Measurements from ENCODE around the gene CNTNAP4. TPM values are rescaled to one million over a fixed set of nuclear protein-coding genes. Genes with fewer than 3 reads are reported as not detected.

The CNTNAP4 gene
- not detected for polyA plus RNA-seq (2013, experiment 1 of 2)
- polyA plus RNA-seq (2013, experiment 2 of 2): not detected

DNA sequence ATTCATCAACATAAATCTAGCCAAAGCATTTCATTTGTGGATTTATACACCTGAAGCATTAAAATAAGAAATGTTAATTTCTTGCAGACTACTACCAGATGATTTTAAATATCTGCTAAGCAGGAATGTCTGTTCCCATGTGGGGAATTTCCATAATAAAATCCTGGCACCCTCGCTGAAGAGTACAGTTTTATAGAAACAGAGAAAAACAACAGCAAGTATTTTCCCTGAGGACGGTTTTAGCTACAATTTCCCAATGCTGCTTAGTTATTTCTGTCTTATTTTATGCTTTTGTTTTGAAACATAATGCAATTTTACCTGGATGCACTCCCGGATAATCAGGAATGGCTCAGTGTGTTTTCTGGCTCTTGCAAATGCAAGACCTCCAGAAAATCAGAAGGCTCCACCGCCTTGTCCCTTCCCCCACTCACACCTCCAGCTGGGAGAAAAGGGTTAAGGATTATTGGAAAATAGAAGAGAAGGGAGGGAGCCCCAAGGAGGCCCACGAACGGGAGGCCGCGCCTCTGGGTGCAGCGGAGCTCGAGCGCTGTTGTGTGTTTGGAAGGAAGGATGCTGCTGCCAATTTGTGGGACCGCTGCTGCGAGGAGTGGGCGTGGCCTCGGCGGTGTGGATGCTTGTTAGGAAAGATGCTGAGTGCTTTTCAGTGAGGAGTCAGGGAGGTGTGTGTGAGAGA is at the start of gene CNTNAP4:
Gene CNTNAP4 (plus strand): TSS at position 657 of the 694 bp plus-strand sequence. CDS start 262 bp downstream, outside the sequence.
- H2BK12ac ChIP-seq (ENCODE audit: low read length): no peak within 1 kb of the TSS
- peak within 1 kb of the TSS; percentile 34 for H3K4me2 ChIP-seq (ENCODE audit: insufficient read depth, low read length, poor library complexity, severe bottlenecking)
- no peak within 1 kb of the TSS for H2BK5ac ChIP-seq (ENCODE audit: low read length)
- peaks cover 0 to 15% (median 2%) of the 10 kb centered on the region in 3 experiments for H3K27me3 ChIP-seq (ENCODE audit: control insufficient read depth in 3 of 3, insufficient read depth in 3 of 3, low read depth in 1 of 3, low read length in 3 of 3)
- H3K79me1 ChIP-seq (ENCODE audit: low read depth, low read length): no peaks in the 10 kb centered on the region
- no peak within 1 kb of the TSS for H3K9ac ChIP-seq (ENCODE audit: low read depth, low read length, poor library complexity)
- H3K9me3 ChIP-seq (replicated peaks in 1 of 2; ENCODE audit: control insufficient read depth in 2 of 2, insufficient read depth in 1 of 2, low read depth in 1 of 2, low read length in 2 of 2): no peaks in the 10 kb centered on the region
- H3K18ac ChIP-seq (ENCODE audit: low read length): no peak within 1 kb of the TSS
- H3K14ac ChIP-seq (ENCODE audit: low read length): no peak within 1 kb of the TSS
- no peak within 1 kb of the TSS for H3K4ac ChIP-seq (ENCODE audit: low read length)
- no peak within 1 kb of the TSS for H2BK15ac ChIP-seq (ENCODE audit: low read length)
- H3K27ac ChIP-seq (replicated peaks; ENCODE audit: low read length): no peak within 1 kb of the TSS
- no peaks in the 10 kb centered on the region for H3K36me3 ChIP-seq (replicated peaks in 1 of 2; ENCODE audit: control insufficient read depth in 2 of 2, insufficient read depth in 2 of 2, low read length in 2 of 2)
- H4K8ac ChIP-seq (ENCODE audit: low read depth, low read length): no peak within 1 kb of the TSS
- peak within 1 kb of the TSS; percentile 69 for H2AFZ ChIP-seq (ENCODE audit: low read length)
- no peak for DNase-seq (ENCODE audit: low spot score)
- H3K4me3 ChIP-seq (ENCODE audit: low read length in 2 of 2): peak within 1 kb of the TSS in 1 of 2 donors; percentile 41
- H3K4me1 ChIP-seq (ENCODE audit: control insufficient read depth in 2 of 2, insufficient read depth in 1 of 2, low read depth in 1 of 2, low read length in 2 of 2): peaks cover 0 to 2% of the 10 kb centered on the region in 2 donors
- H2BK120ac ChIP-seq (ENCODE audit: low read depth, low read length): no peak within 1 kb of the TSS
- WGBS, 2 donors (ENCODE audit: extremely low coverage in 2 of 2, insufficient read length in 2 of 2, insufficient replicate concordance in 1 of 2): no CpG with 5 or more reads among the region's 16 CpGs
- no peak within 1 kb of the TSS for H2AK5ac ChIP-seq (ENCODE audit: low read depth, low read length)
- H3K23ac ChIP-seq (ENCODE audit: low read depth, low read length, poor library complexity): no peak within 1 kb of the TSS
- no peak within 1 kb of the TSS for H4K91ac ChIP-seq (ENCODE audit: low read depth, low read length, poor library complexity)

DNA sequence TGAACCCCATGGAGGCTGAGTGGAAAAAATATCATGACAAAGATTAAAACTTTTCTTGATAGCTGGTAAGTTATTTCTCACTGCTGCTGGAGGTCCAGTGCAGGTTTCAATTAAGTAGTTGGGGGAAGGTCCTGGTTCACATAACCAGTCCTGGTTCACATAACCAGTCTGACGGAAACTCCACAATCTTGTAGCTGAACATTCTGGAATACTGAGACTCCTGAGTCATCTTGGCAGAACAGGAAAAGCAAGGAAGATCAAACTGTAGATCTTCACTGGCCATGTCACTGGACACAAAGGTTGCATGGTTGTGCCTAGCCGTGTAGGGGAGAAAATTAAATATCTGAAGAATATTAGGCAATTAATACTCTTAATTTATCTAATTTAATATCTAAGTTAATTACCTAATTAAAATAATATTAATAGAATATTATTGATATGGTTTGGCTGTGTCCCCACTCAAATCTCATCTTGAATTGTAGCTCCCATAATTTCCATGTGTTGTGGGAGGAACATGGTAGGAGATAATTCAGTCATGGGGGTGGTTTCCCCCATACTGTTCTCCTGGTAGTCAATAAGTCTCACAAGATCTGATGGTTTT is 48.6 kb upstream of the CNTNAP4 start:
- no peaks in the 10 kb centered on the region for H3K36me3 ChIP-seq (replicated peaks in 1 of 2; ENCODE audit: control insufficient read depth in 2 of 2, insufficient read depth in 2 of 2, low read length in 2 of 2)
- no CpG with 5 or more reads among the region's 2 CpGs for WGBS, 2 donors (ENCODE audit: extremely low coverage in 2 of 2, insufficient read length in 2 of 2, insufficient replicate concordance in 1 of 2)

DNA sequence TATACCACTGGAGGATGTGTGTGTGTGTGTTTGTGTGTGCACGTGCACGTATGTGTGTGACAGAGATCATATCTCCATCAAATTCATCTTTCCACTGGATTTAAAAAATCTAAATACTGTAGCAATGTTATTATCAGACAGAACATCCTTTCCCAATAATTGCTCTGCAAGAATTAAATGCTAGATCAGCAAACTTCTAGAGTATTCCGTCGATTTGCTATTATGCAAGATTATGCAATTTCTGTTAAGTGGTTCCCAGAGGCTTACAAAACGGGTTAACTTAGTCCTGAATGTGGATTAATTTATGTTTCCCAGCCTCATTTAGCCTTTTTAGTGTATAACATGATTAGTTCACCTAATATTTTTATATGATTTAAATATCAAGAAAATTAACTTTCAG is 44.5 kb upstream of the CNTNAP4 start:
- Histone ChIP-seq H2AK5ac (ENCODE audit: low read depth, low read length) (no peak overlapping the region), H3K9me3 (replicated peaks in 1 of 2; ENCODE audit: control insufficient read depth in 2 of 2, insufficient read depth in 1 of 2, low read depth in 1 of 2, low read length in 2 of 2) (peaks cover 0 to 3% of the 10 kb centered on the region in 2 donors)

More for the DNA sequence above, 48.6 kb upstream of the CNTNAP4 start:
- no peak for DNase-seq (ENCODE audit: low spot score)
- Histone ChIP-seq H2AFZ (ENCODE audit: low read length) (no peak overlapping the region), H2BK5ac (ENCODE audit: low read length) (no peak overlapping the region), H3K23ac (ENCODE audit: low read depth, low read length, poor library complexity) (no peak overlapping the region), H3K9ac (ENCODE audit: low read depth, low read length, poor library complexity) (no peak overlapping the region), H3K4me3 (ENCODE audit: low read length in 2 of 2) (no peak overlapping the region), H4K8ac (ENCODE audit: low read depth, low read length) (no peak overlapping the region), H3K4ac (ENCODE audit: low read length) (no peak overlapping the region), H3K27me3 (ENCODE audit: control insufficient read depth in 3 of 3, insufficient read depth in 3 of 3, low read depth in 1 of 3, low read length in 3 of 3) (no peaks in the 10 kb centered on the region), H3K4me1 (ENCODE audit: control insufficient read depth in 2 of 2, insufficient read depth in 1 of 2, low read depth in 1 of 2, low read length in 2 of 2) (no peaks in the 10 kb centered on the region), H3K27ac (replicated peaks; ENCODE audit: low read length) (no peak overlapping the region), H2AK5ac (ENCODE audit: low read depth, low read length) (no peak overlapping the region), H3K79me1 (ENCODE audit: low read depth, low read length) (no peaks in the 10 kb centered on the region), H3K18ac (ENCODE audit: low read length) (no peak overlapping the region), H4K91ac (ENCODE audit: low read depth, low read length, poor library complexity) (no peak overlapping the region), H3K4me2 (ENCODE audit: insufficient read depth, low read length, poor library complexity, severe bottlenecking) (no peak overlapping the region), H2BK12ac (ENCODE audit: low read length) (no peak overlapping the region), H2BK15ac (ENCODE audit: low read length) (no peak overlapping the region), H2BK120ac (ENCODE audit: low read depth, low read length) (no peak overlapping the region), H3K9me3 (replicated peaks in 1 of 2; ENCODE audit: control insufficient read depth in 2 of 2, insufficient read depth in 1 of 2, low read depth in 1 of 2, low read length in 2 of 2) (no peaks in the 10 kb centered on the region), H3K14ac (ENCODE audit: low read length) (no peak overlapping the region)

DNA sequence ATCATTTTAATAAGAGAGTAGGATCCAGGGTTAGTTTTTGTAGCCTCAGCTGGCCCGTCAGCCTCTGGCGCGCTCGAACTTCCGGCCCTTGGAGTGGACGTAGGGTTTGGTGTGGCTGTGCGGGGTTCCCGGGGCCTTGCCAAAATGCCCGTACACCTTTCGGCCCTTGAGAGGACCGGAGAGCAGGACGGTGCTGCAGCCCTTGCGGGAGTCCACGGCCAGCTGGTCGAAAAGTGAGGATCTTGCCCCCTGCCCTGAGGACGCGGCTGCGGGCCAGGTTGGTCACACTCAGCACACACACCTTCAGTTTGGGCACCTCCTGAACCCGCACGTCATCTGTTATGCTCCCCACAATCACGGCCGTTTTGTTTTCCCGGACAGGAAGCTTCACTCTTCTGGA is 42.2 kb upstream of the CNTNAP4 start:
- peak overlapping the region; percentile 21 for H3K9ac ChIP-seq (ENCODE audit: low read depth, low read length, poor library complexity)
- WGBS, 2 donors (ENCODE audit: extremely low coverage in 2 of 2, insufficient read length in 2 of 2, insufficient replicate concordance in 1 of 2): no CpG with 5 or more reads among the region's 23 CpGs
- H2BK12ac ChIP-seq (ENCODE audit: low read length): no peak overlapping the region
- H3K27me3 ChIP-seq (ENCODE audit: control insufficient read depth in 3 of 3, insufficient read depth in 3 of 3, low read depth in 1 of 3, low read length in 3 of 3): no peaks in the 10 kb centered on the region
- no peak overlapping the region for H3K4me2 ChIP-seq (ENCODE audit: insufficient read depth, low read length, poor library complexity, severe bottlenecking)
- H3K27ac ChIP-seq (replicated peaks; ENCODE audit: low read length): no peak overlapping the region
- no peak overlapping the region for H3K18ac ChIP-seq (ENCODE audit: low read length)
- peak overlapping the region; percentile 3 for H4K8ac ChIP-seq (ENCODE audit: low read depth, low read length)
- H3K4me1 ChIP-seq (ENCODE audit: control insufficient read depth in 2 of 2, insufficient read depth in 1 of 2, low read depth in 1 of 2, low read length in 2 of 2): no peaks in the 10 kb centered on the region
- peak overlapping the region; percentile 56 for H3K14ac ChIP-seq (ENCODE audit: low read length)
- no peak overlapping the region for H2BK120ac ChIP-seq (ENCODE audit: low read depth, low read length)
- no peak overlapping the region for H4K91ac ChIP-seq (ENCODE audit: low read depth, low read length, poor library complexity)
- no peak overlapping the region for H2BK5ac ChIP-seq (ENCODE audit: low read length)
- H3K4ac ChIP-seq (ENCODE audit: low read length): no peak overlapping the region
- no peak overlapping the region for H2AFZ ChIP-seq (ENCODE audit: low read length)
- H3K9me3 ChIP-seq (replicated peaks in 1 of 2; ENCODE audit: control insufficient read depth in 2 of 2, insufficient read depth in 1 of 2, low read depth in 1 of 2, low read length in 2 of 2): peaks cover 0 to 3% of the 10 kb centered on the region in 2 donors
- no peak overlapping the region for H2AK5ac ChIP-seq (ENCODE audit: low read depth, low read length)
- H2BK15ac ChIP-seq (ENCODE audit: low read length): no peak overlapping the region
- H3K23ac ChIP-seq (ENCODE audit: low read depth, low read length, poor library complexity): peak overlapping the region; percentile 55
- no peak overlapping the region for H3K4me3 ChIP-seq (ENCODE audit: low read length in 2 of 2)
- H3K36me3 ChIP-seq (replicated peaks in 1 of 2; ENCODE audit: control insufficient read depth in 2 of 2, insufficient read depth in 2 of 2, low read length in 2 of 2): no peaks in the 10 kb centered on the region
- no peak for DNase-seq (ENCODE audit: low spot score)
- H3K79me1 ChIP-seq (ENCODE audit: low read depth, low read length): peaks cover 2% of the 10 kb centered on the region

More for the DNA sequence above, 44.5 kb upstream of the CNTNAP4 start:
- no peak overlapping the region for H3K18ac ChIP-seq (ENCODE audit: low read length)
- WGBS, 2 donors (ENCODE audit: extremely low coverage in 2 of 2, insufficient read length in 2 of 2, insufficient replicate concordance in 1 of 2): no CpG with 5 or more reads among the region's 5 CpGs
- no peak overlapping the region for H4K8ac ChIP-seq (ENCODE audit: low read depth, low read length)
- no peak overlapping the region for H3K14ac ChIP-seq (ENCODE audit: low read length)
- no peak overlapping the region for H2BK12ac ChIP-seq (ENCODE audit: low read length)
- H3K9ac ChIP-seq (ENCODE audit: low read depth, low read length, poor library complexity): no peak overlapping the region
- H2AFZ ChIP-seq (ENCODE audit: low read length): no peak overlapping the region
- H3K27ac ChIP-seq (replicated peaks; ENCODE audit: low read length): no peak overlapping the region
- DNase-seq (ENCODE audit: low spot score): no peak
- H2BK5ac ChIP-seq (ENCODE audit: low read length): no peak overlapping the region
- no peak overlapping the region for H2BK15ac ChIP-seq (ENCODE audit: low read length)
- peaks cover 2% of the 10 kb centered on the region for H3K79me1 ChIP-seq (ENCODE audit: low read depth, low read length)
- no peak overlapping the region for H3K4me2 ChIP-seq (ENCODE audit: insufficient read depth, low read length, poor library complexity, severe bottlenecking)
- no peak overlapping the region for H4K91ac ChIP-seq (ENCODE audit: low read depth, low read length, poor library complexity)
- no peak overlapping the region for H2BK120ac ChIP-seq (ENCODE audit: low read depth, low read length)
- no peak overlapping the region for H3K4ac ChIP-seq (ENCODE audit: low read length)
- H3K27me3 ChIP-seq (ENCODE audit: control insufficient read depth in 3 of 3, insufficient read depth in 3 of 3, low read depth in 1 of 3, low read length in 3 of 3): no peaks in the 10 kb centered on the region
- H3K36me3 ChIP-seq (replicated peaks in 1 of 2; ENCODE audit: control insufficient read depth in 2 of 2, insufficient read depth in 2 of 2, low read length in 2 of 2): no peaks in the 10 kb centered on the region
- no peaks in the 10 kb centered on the region for H3K4me1 ChIP-seq (ENCODE audit: control insufficient read depth in 2 of 2, insufficient read depth in 1 of 2, low read depth in 1 of 2, low read length in 2 of 2)
- H3K23ac ChIP-seq (ENCODE audit: low read depth, low read length, poor library complexity): no peak overlapping the region
- H3K4me3 ChIP-seq (ENCODE audit: low read length in 2 of 2): no peak overlapping the region

All from neuronal stem cell (in vitro differentiated cells).